H9 (cell line): ENCODE measurements around the gene APOB. TPM values are rescaled to one million over a fixed set of nuclear protein-coding genes. Genes with fewer than 3 reads are reported as not detected.

Source experiments
- DNase-seq: peaks from one replicate; pipeline ENCODE4 v3.0.0-alpha.2; 2017
- H2AFZ ChIP-seq: one replicate; pipeline ENCODE4 v1.6.1; 2013; ENCODE audit warnings: mild to moderate bottlenecking, low read length, control low read depth, moderate library complexity
- H2AK5ac ChIP-seq: 2 replicates; pipeline ENCODE4 v1.6.1; 2013; ENCODE audit warnings: low read length, control low read depth, mixed read lengths; ENCODE audit not compliant: insufficient read length
- H2BK120ac ChIP-seq: one replicate; pipeline ENCODE4 v1.6.1; 2013; ENCODE audit warnings: low read depth, mild to moderate bottlenecking, low read length, control low read depth, inconsistent platforms; ENCODE audit not compliant: poor library complexity, severe bottlenecking
- H2BK12ac ChIP-seq: 2 replicates; pipeline ENCODE4 v1.6.1; 2013; ENCODE audit warnings: low read length, control low read depth, mixed read lengths, low read depth; ENCODE audit not compliant: insufficient read length
- H2BK15ac ChIP-seq: 2 replicates; pipeline ENCODE4 v1.6.1; 2013; ENCODE audit warnings: low read depth, low read length, control low read depth
- H2BK20ac ChIP-seq: one replicate; pipeline ENCODE4 v1.6.1; 2013; ENCODE audit warnings: low read depth, mild to moderate bottlenecking, low read length, control low read depth, inconsistent platforms; ENCODE audit not compliant: poor library complexity, severe bottlenecking
- H2BK5ac ChIP-seq: 2 replicates; pipeline ENCODE4 v1.6.1; 2013; ENCODE audit warnings: low read length, control low read depth, mixed read lengths; ENCODE audit not compliant: insufficient read length
- H3K14ac ChIP-seq: 2 replicates; pipeline ENCODE4 v1.6.1; 2013; ENCODE audit warnings: low read length, control low read depth; ENCODE audit not compliant: insufficient read depth
- H3K18ac ChIP-seq: 2 replicates; pipeline ENCODE4 v1.6.1; 2013; ENCODE audit warnings: low read depth, mild to moderate bottlenecking, mixed read lengths, low read length, control low read depth; ENCODE audit not compliant: insufficient read length
- H3K23ac ChIP-seq: 2 replicates; pipeline ENCODE4 v1.6.1; 2013; ENCODE audit warnings: low read length, control low read depth, mixed read lengths, low read depth; ENCODE audit not compliant: insufficient read length
- H3K23me2 ChIP-seq: 2 replicates; pipeline ENCODE4 v1.6.1; 2013; ENCODE audit warnings: low read depth, mild to moderate bottlenecking, mixed read lengths, low read length, control low read depth; ENCODE audit not compliant: insufficient read length, poor library complexity, severe bottlenecking
- H3K27ac ChIP-seq: 2 replicates; pipeline ENCODE4 v1.5.1; 2013; ENCODE audit warnings: low read length, control low read depth, mixed read lengths, low read depth; ENCODE audit not compliant: insufficient read length
- H3K27me3 ChIP-seq: 2 replicates; pipeline ENCODE4 v1.6.1; 2013; ENCODE audit warnings: low read length, control low read depth, inconsistent platforms; ENCODE audit not compliant: insufficient read depth
- H3K4ac ChIP-seq: 2 replicates; pipeline ENCODE4 v1.6.1; 2013; ENCODE audit warnings: low read depth, mild to moderate bottlenecking, control low read depth, inconsistent platforms, low read length, moderate library complexity
- H3K4me1 ChIP-seq: 2 replicates; pipeline ENCODE4 v1.6.1; 2013; ENCODE audit warnings: low read length, control low read depth, inconsistent platforms; ENCODE audit not compliant: insufficient read depth
- H3K4me2 ChIP-seq: 2 replicates; pipeline ENCODE4 v1.6.1; 2013; ENCODE audit warnings: low read length, control low read depth, mixed read lengths; ENCODE audit not compliant: insufficient read length, insufficient read depth
- H3K56ac ChIP-seq: 2 replicates; pipeline ENCODE4 v1.6.1; 2013; ENCODE audit warnings: low read depth, mild to moderate bottlenecking, mixed read lengths, low read length, control low read depth; ENCODE audit not compliant: insufficient read length
- H3K79me1 ChIP-seq: 2 replicates; pipeline ENCODE4 v1.6.1; 2013; ENCODE audit warnings: low read depth, mild to moderate bottlenecking, moderate library complexity, low read length, control low read depth, inconsistent platforms; ENCODE audit not compliant: insufficient read depth, poor library complexity, severe bottlenecking
- H3K79me2 ChIP-seq: 2 replicates; pipeline ENCODE4 v1.6.1; 2013; ENCODE audit warnings: low read length, control low read depth, inconsistent platforms; ENCODE audit not compliant: insufficient read depth
- H3K9ac ChIP-seq: 2 replicates; pipeline ENCODE4 v1.6.1; 2013; ENCODE audit warnings: low read length, control low read depth, mixed read lengths; ENCODE audit not compliant: insufficient read length; ENCODE audit errors: extremely low read depth
- H3K9me3 ChIP-seq: one replicate; pipeline ENCODE4 v1.6.1; 2013; ENCODE audit warnings: low read depth, low read length, inconsistent platforms; ENCODE audit not compliant: control insufficient read depth
- H3T11ph ChIP-seq: one replicate; pipeline ENCODE4 v1.6.1; 2013; ENCODE audit warnings: mild to moderate bottlenecking, low read length, control low read depth, inconsistent platforms
- H4K20me1 ChIP-seq: one replicate; pipeline ENCODE4 v1.6.1; 2013; ENCODE audit not compliant: control insufficient read depth, insufficient read length, insufficient read depth
- H4K5ac ChIP-seq: 2 replicates; pipeline ENCODE4 v1.6.1; 2013; ENCODE audit warnings: low read depth, mild to moderate bottlenecking, mixed read lengths, low read length, control low read depth; ENCODE audit not compliant: insufficient read length
- H4K8ac ChIP-seq: replicated peaks from 2 replicates; pipeline ENCODE4 v1.6.1; 2013; ENCODE audit warnings: low read length, control low read depth, mixed read lengths, low read depth; ENCODE audit not compliant: insufficient read length
- H4K91ac ChIP-seq: 2 replicates; pipeline ENCODE4 v1.6.1; 2013; ENCODE audit warnings: low read depth, mild to moderate bottlenecking, moderate library complexity, mixed read lengths, low read length, control low read depth; ENCODE audit not compliant: insufficient read length
- H3K27ac Mint-ChIP-seq, 3 experiments: 2 replicates in 2 of 3; 3 replicates in 1 of 3; pipeline ENCODE4 v1.8.0; 2020 to 2021; ENCODE audit warnings: mixed read lengths in 3 of 3, mild to moderate bottlenecking in 1 of 3, moderate library complexity in 1 of 3
- H3K27me3 Mint-ChIP-seq: 2 replicates; pipeline ENCODE4 v1.8.0; 2021; ENCODE audit warnings: low read depth, mild to moderate bottlenecking, moderate library complexity, mixed read lengths
- H3K36me3 Mint-ChIP-seq, 3 experiments: 2 replicates in 2 of 3; 3 replicates in 1 of 3; pipeline ENCODE4 v1.8.0; 2020 to 2021; ENCODE audit warnings: low read depth in 3 of 3, mixed read lengths in 3 of 3; ENCODE audit not compliant: insufficient read depth in 1 of 3
- H3K4me1 Mint-ChIP-seq, 2 experiments: 2 replicates each; pipeline ENCODE4 v1.8.0; 2020; ENCODE audit warnings: mixed read lengths in 2 of 2
- H3K4me3 Mint-ChIP-seq, 2 experiments: 2 replicates in 1 of 2; 3 replicates in 1 of 2; pipeline ENCODE4 v1.8.0; 2020 to 2021; ENCODE audit warnings: mild to moderate bottlenecking in 2 of 2, mixed read lengths in 2 of 2, moderate library complexity in 1 of 2
- H3K9me3 Mint-ChIP-seq, 2 experiments: 2 replicates in 1 of 2; 3 replicates in 1 of 2; pipeline ENCODE4 v1.8.0; 2020; ENCODE audit warnings: mild to moderate bottlenecking in 2 of 2, mixed read lengths in 2 of 2, moderate library complexity in 1 of 2
- WGBS: extraction: QIAGEN DNeasy Blood & Tissue Kit; methylation state at CpG from one replicate; pipeline ENCODE4 v1.1.7; 2013; ENCODE audit warnings: missing lambda C conversion rate, low lambda C conversion rate, mixed read lengths; ENCODE audit not compliant: insufficient read length; ENCODE audit errors: extremely low coverage; 5-methylcytosine and 5-hydroxymethylcytosine counted together
- total RNA-seq: library from RNA; stranded (reverse); gene quantifications from 2 replicates; pipeline ENCODE4 v1.2.1, GENCODE V29; 2021
- TF ChIP-seq, protein P1 (sequence below): fragments of 200-600 bp; sonication (generic); conservative IDR thresholded peaks from 3 replicates; pipeline ENCODE4 v1.8.0; 2021; ENCODE audit warnings: antibody characterized with exemption, mild to moderate bottlenecking

The APOB gene
- total RNA-seq, 1 experiment from 2014 or later, result 0.26 TPM

DNA sequence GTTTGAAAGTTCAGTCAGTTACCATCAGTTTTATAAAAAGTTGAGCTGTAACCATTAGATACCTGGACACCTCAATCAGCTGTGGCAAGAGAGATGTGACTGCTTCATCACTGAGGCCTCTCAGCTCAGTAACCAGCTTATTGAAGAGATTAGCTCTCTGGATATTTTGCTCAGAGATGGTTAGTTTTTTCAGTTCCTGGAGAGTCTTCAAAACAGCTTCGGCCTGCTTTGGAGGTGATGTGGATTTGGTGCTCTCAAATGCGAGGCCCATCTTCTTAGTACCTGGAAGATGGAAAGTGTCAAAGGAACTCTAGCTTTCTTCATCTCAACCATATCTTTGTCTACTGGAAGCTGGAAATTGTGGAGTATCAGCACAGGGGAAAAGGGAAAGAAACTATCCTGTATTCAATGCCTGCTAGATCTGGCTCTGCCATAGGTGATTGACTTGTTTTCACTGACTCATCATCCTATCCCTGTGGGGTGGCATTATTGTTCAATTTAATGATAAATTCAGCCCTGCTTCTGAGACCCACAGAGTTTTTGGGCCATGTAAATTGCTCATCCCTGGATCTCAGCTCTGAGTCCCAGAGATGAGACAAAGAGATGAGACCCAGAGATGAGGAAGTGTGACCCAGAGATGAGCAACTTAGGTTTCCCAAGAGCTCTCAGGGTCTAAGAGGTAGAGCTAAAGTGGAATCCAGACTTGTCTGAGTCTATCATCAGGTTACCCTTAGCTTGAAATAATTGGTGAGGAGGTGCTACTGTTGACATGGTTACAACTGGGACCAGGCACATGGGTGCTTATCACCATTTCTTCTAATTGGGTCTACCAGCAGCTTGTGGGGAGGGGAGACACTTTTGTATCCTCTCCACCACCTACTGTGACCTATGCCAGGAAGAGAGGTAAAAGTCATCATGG is 10.4 kb downstream of the APOB start:
- no peaks in the 10 kb centered on the region for H3K9me3 ChIP-seq
- H3K27me3 Mint-ChIP-seq, result peaks cover 6% of the 10 kb centered on the region
- no peak overlapping the region for H3K27ac ChIP-seq
- no peaks in the 10 kb centered on the region for H3K27me3 ChIP-seq
- no peak overlapping the region for H3K4me3 Mint-ChIP-seq
- H3T11ph ChIP-seq, result no peak overlapping the region
- H3K36me3 Mint-ChIP-seq, result no peaks in the 10 kb centered on the region
- no peak overlapping the region for H2BK15ac ChIP-seq
- H4K8ac ChIP-seq, result no peak overlapping the region
- H3K56ac ChIP-seq, result no peak overlapping the region
- H4K5ac ChIP-seq, result no peak overlapping the region
- H3K4me2 ChIP-seq, result no peak overlapping the region
- no CpG with 5 or more reads among the region's 2 CpGs for WGBS
- no peaks in the 10 kb centered on the region for H3K79me1 ChIP-seq
- no peak overlapping the region for H3K18ac ChIP-seq
- no peak overlapping the region for H2BK12ac ChIP-seq
- H3K9ac ChIP-seq, result no peak overlapping the region
- H3K23me2 ChIP-seq, result no peaks in the 10 kb centered on the region
- no peak overlapping the region for H2BK5ac ChIP-seq
- H2BK120ac ChIP-seq, result no peak overlapping the region
- TF ChIP-seq, protein P1, sequence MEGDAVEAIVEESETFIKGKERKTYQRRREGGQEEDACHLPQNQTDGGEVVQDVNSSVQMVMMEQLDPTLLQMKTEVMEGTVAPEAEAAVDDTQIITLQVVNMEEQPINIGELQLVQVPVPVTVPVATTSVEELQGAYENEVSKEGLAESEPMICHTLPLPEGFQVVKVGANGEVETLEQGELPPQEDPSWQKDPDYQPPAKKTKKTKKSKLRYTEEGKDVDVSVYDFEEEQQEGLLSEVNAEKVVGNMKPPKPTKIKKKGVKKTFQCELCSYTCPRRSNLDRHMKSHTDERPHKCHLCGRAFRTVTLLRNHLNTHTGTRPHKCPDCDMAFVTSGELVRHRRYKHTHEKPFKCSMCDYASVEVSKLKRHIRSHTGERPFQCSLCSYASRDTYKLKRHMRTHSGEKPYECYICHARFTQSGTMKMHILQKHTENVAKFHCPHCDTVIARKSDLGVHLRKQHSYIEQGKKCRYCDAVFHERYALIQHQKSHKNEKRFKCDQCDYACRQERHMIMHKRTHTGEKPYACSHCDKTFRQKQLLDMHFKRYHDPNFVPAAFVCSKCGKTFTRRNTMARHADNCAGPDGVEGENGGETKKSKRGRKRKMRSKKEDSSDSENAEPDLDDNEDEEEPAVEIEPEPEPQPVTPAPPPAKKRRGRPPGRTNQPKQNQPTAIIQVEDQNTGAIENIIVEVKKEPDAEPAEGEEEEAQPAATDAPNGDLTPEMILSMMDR, result no peak
- no peak overlapping the region for H2AK5ac ChIP-seq
- no peak for DNase-seq
- no peaks in the 10 kb centered on the region; a peak in 1 of 5 replicates for H3K9me3 Mint-ChIP-seq
- no peak overlapping the region for H3K23ac ChIP-seq
- no peaks in the 10 kb centered on the region for H4K20me1 ChIP-seq
- no peaks in the 10 kb centered on the region for H3K4me1 ChIP-seq
- no peak overlapping the region for H4K91ac ChIP-seq
- no peak overlapping the region for H3K27ac Mint-ChIP-seq
- H3K14ac ChIP-seq, result no peak overlapping the region
- no peak overlapping the region for H2BK20ac ChIP-seq
- no peaks in the 10 kb centered on the region for H3K79me2 ChIP-seq
- H3K4me1 Mint-ChIP-seq, result no peaks in the 10 kb centered on the region
- no peak overlapping the region for H2AFZ ChIP-seq
- H3K4ac ChIP-seq, result no peak overlapping the region
